ENCODE data around the gene COL8A1.
"Not testable (repeated sequence)": the region's sequence is repeated elsewhere in the genome, so short reads cannot be mapped to it uniquely, and the experiment has no call there.

- TF ChIP-seq HDGF (IDR thresholded peaks at IDR 0.05; ENCODE audit: borderline replicate concordance); BHLHE40 (IDR thresholded peaks at IDR 0.05; ENCODE audit: borderline replicate concordance); FOXM1 (IDR thresholded peaks at IDR 0.05; ENCODE audit: borderline replicate concordance); FOXK2 (IDR thresholded peaks at IDR 0.05); ELF4 (IDR thresholded peaks at IDR 0.05); SUZ12 (IDR thresholded peaks at IDR 0.05); L3MBTL2 (conservative IDR thresholded peaks at IDR 0.05); NFRKB (IDR thresholded peaks at IDR 0.05); CTBP1 (IDR thresholded peaks at IDR 0.05; ENCODE audit: borderline replicate concordance); ARNT (IDR thresholded peaks at IDR 0.05): not testable (repeated sequence)
- TF ChIP-seq, protein P1, sequence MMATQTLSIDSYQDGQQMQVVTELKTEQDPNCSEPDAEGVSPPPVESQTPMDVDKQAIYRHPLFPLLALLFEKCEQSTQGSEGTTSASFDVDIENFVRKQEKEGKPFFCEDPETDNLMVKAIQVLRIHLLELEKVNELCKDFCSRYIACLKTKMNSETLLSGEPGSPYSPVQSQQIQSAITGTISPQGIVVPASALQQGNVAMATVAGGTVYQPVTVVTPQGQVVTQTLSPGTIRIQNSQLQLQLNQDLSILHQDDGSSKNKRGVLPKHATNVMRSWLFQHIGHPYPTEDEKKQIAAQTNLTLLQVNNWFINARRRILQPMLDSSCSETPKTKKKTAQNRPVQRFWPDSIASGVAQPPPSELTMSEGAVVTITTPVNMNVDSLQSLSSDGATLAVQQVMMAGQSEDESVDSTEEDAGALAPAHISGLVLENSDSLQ (IDR thresholded peaks at IDR 0.05), result not testable (repeated sequence)
Observed at GRCh38 chr3:99740371-99740770, 102.0 kb downstream of the COL8A1 start.
